Tibial nerve (tissue), 4 donors: ENCODE results near the gene ITPRID2.

Experiments
- EP300 ChIP-seq, 2 donors: sonication (generic); formaldehyde crosslinking; IDR thresholded peaks; one replicate each; pipeline ENCODE4 v1.6.1; 2017; ENCODE audit warnings: antibody characterized with exemption in 2 of 2, mild to moderate bottlenecking in 1 of 2
- TF ChIP-seq, protein P1 (sequence below), 5 experiments: fragments of 200-600 bp in 3 of 5; fragments of 450-650 bp in 2 of 5; sonication (generic) in 3 of 5; IDR thresholded peaks; one replicate each; pipeline ENCODE4 v1.5.1; 2016 to 2019; ENCODE audit warnings: antibody characterized with exemption in 5 of 5, mild to moderate bottlenecking in 3 of 5, moderate library complexity in 2 of 5

DNA sequence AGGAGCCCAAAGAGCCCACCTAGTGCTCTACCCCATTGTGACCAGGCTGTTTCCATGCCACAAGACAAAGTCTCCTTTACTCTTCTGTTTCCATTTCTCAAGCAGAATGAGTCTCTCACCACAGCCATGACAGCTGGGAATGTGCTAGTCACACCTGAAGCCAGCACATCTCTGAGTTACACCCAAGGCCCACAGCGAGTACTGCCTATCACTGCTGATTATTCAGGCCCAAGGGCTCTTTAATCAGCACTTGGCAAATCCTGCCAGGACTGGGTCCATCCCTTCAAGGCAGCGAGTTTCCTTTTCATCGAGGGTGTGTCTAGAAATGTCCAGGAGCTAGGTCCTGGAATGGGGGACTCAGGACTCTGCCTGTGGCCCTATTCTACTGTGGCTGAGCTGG is 79.5 kb downstream of the ITPRID2 start:
- TF ChIP-seq, protein P1, sequence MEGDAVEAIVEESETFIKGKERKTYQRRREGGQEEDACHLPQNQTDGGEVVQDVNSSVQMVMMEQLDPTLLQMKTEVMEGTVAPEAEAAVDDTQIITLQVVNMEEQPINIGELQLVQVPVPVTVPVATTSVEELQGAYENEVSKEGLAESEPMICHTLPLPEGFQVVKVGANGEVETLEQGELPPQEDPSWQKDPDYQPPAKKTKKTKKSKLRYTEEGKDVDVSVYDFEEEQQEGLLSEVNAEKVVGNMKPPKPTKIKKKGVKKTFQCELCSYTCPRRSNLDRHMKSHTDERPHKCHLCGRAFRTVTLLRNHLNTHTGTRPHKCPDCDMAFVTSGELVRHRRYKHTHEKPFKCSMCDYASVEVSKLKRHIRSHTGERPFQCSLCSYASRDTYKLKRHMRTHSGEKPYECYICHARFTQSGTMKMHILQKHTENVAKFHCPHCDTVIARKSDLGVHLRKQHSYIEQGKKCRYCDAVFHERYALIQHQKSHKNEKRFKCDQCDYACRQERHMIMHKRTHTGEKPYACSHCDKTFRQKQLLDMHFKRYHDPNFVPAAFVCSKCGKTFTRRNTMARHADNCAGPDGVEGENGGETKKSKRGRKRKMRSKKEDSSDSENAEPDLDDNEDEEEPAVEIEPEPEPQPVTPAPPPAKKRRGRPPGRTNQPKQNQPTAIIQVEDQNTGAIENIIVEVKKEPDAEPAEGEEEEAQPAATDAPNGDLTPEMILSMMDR (IDR thresholded peaks at IDR 0.05): no peak
- no peak for TF ChIP-seq EP300 (IDR thresholded peaks at IDR 0.05)
